OCI-LY3 (cell line): Measurements from ENCODE around the gene GEMIN5.

Source experiments
- EZH2phosphoT487 ChIP-seq: fragments of 200-600 bp; shearing (Covaris generic); IDR thresholded peaks from 2 replicates; pipeline ENCODE4 v1.6.1; 2018; ENCODE audit warnings: antibody characterized with exemption, mixed run types, low read depth
- TF ChIP-seq, protein P1 (sequence below): fragments of 200-600, 300-600 bp; sonication (generic); IDR thresholded peaks from 2 replicates; pipeline ENCODE4 v1.5.1; 2014; ENCODE audit warnings: antibody characterized with exemption, low read length, low read depth

- TF ChIP-seq, protein P1, sequence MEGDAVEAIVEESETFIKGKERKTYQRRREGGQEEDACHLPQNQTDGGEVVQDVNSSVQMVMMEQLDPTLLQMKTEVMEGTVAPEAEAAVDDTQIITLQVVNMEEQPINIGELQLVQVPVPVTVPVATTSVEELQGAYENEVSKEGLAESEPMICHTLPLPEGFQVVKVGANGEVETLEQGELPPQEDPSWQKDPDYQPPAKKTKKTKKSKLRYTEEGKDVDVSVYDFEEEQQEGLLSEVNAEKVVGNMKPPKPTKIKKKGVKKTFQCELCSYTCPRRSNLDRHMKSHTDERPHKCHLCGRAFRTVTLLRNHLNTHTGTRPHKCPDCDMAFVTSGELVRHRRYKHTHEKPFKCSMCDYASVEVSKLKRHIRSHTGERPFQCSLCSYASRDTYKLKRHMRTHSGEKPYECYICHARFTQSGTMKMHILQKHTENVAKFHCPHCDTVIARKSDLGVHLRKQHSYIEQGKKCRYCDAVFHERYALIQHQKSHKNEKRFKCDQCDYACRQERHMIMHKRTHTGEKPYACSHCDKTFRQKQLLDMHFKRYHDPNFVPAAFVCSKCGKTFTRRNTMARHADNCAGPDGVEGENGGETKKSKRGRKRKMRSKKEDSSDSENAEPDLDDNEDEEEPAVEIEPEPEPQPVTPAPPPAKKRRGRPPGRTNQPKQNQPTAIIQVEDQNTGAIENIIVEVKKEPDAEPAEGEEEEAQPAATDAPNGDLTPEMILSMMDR: no peak
- no peak for TF ChIP-seq EZH2phosphoT487
Measured at GRCh38 chr5:154851351-154851750, 86.7 kb downstream of the GEMIN5 start.
